WTC11 (cell line): ENCODE data around the gene OR6A2. TPM values are rescaled to one million over a fixed set of nuclear protein-coding genes. Genes with fewer than 3 reads are reported as not detected.

Source experiments
- ATAC-seq: fragments of 200-7000 bp; cut with Tn5 transposase; 2 replicates; pipeline ENCODE4 v1.10.0; 2021; ENCODE audit warnings: mild to moderate bottlenecking, moderate library complexity
- CTCF ChIA-PET: fragments of 300-600 bp; sonication (Branson Sonifier 250); formaldehyde crosslinking; loops from one replicate; lab custom pipeline; 2021; ENCODE audit warnings: antibody characterized with exemption; lab: Charles Lee
- POLR2A ChIA-PET: fragments of 350-600 bp; sonication (Branson Sonifier 250); formaldehyde crosslinking; loops from one replicate; lab custom pipeline; 2021; ENCODE audit warnings: antibody characterized with exemption; lab: Charles Lee
- DNase-seq: peaks from one replicate; pipeline ENCODE4 v3.0.0; 2021; ENCODE audit warnings: low spot score
- H3K27ac Mint-ChIP-seq: 2 replicates; pipeline ENCODE4 v1.8.0; 2021; ENCODE audit warnings: mixed read lengths
- H3K27me3 Mint-ChIP-seq: 2 replicates; pipeline ENCODE4 v1.8.0; 2021; ENCODE audit warnings: low read depth, mild to moderate bottlenecking, moderate library complexity, mixed read lengths
- H3K36me3 Mint-ChIP-seq: 2 replicates; pipeline ENCODE4 v1.8.0; 2021; ENCODE audit warnings: mixed read lengths
- H3K4me1 Mint-ChIP-seq: 2 replicates; pipeline ENCODE4 v1.8.0; 2022; ENCODE audit warnings: mixed read lengths
- H3K4me3 Mint-ChIP-seq: 2 replicates; pipeline ENCODE4 v1.8.0; 2021; ENCODE audit warnings: mild to moderate bottlenecking, moderate library complexity, mixed read lengths
- H3K9me3 Mint-ChIP-seq: 2 replicates; pipeline ENCODE4 v1.8.0; 2021; ENCODE audit warnings: mixed read lengths
- ARID4B ChIP-seq: sonication (generic); formaldehyde crosslinking; IDR thresholded peaks from 2 replicates; pipeline ENCODE4 v1.8.0; 2023; ENCODE audit warnings: missing genetic modification reagents, mild to moderate bottlenecking, borderline replicate concordance
- CTCF ChIP-seq: fragments of 200-600 bp; IDR thresholded peaks from 2 replicates; pipeline ENCODE4 v1.8.0; 2022; ENCODE audit warnings: antibody characterized with exemption
- E2F5 ChIP-seq: sonication (generic); formaldehyde crosslinking; IDR thresholded peaks from 2 replicates; pipeline ENCODE4 v1.8.1; 2022; ENCODE audit warnings: mild to moderate bottlenecking, moderate library complexity, missing genetic modification reagents
- ETV6 ChIP-seq: sonication (generic); formaldehyde crosslinking; IDR thresholded peaks from 2 replicates; pipeline ENCODE4 v1.8.1; 2022; ENCODE audit warnings: mild to moderate bottlenecking, missing genetic modification reagents
- GABPB1 ChIP-seq: sonication (generic); formaldehyde crosslinking; IDR thresholded peaks from 2 replicates; pipeline ENCODE4 v1.8.1; 2023; ENCODE audit warnings: mild to moderate bottlenecking, missing genetic modification reagents
- HMGA2 ChIP-seq: fragments of 250-450 bp; sonication (Bioruptor Pico); IDR thresholded peaks from 2 replicates; pipeline ENCODE4 v1.4.0; 2021; ENCODE audit warnings: mild to moderate bottlenecking, moderate library complexity
- MXD4 ChIP-seq: fragments of 250-450 bp; sonication (Bioruptor Pico); IDR thresholded peaks from 2 replicates; pipeline ENCODE4 v1.8.0; 2021; ENCODE audit warnings: mild to moderate bottlenecking, moderate library complexity, borderline replicate concordance
- MYBL2 ChIP-seq: sonication (generic); formaldehyde crosslinking; IDR thresholded peaks from 2 replicates; pipeline ENCODE4 v1.8.1; 2023; ENCODE audit warnings: mild to moderate bottlenecking, moderate library complexity, missing genetic modification reagents
- TP53 ChIP-seq: sonication (generic); formaldehyde crosslinking; IDR thresholded peaks from 2 replicates; pipeline ENCODE4 v1.8.1; 2023; ENCODE audit warnings: mild to moderate bottlenecking, missing genetic modification reagents
- ZBTB21 ChIP-seq: sonication (generic); formaldehyde crosslinking; IDR thresholded peaks from 2 replicates; pipeline ENCODE4 v1.8.1; 2023; ENCODE audit warnings: mild to moderate bottlenecking, missing genetic modification reagents, borderline replicate concordance
- ZNF219 ChIP-seq: sonication (generic); formaldehyde crosslinking; IDR thresholded peaks from 2 replicates; pipeline ENCODE4 v1.8.0; 2023; ENCODE audit warnings: missing genetic modification reagents, mild to moderate bottlenecking, borderline replicate concordance
- ZNF263 ChIP-seq: sonication (generic); formaldehyde crosslinking; IDR thresholded peaks from 2 replicates; pipeline ENCODE4 v1.8.1; 2022; ENCODE audit warnings: low read depth, mild to moderate bottlenecking, moderate library complexity, missing genetic modification reagents
- ZNF317 ChIP-seq: sonication (generic); formaldehyde crosslinking; IDR thresholded peaks from 2 replicates; pipeline ENCODE4 v1.8.1; 2023; ENCODE audit warnings: low read depth, mild to moderate bottlenecking, moderate library complexity, missing genetic modification reagents, borderline replicate concordance
- ZNF425 ChIP-seq: fragments of 250-450 bp; sonication (Bioruptor Pico); conservative IDR thresholded peaks from 2 replicates; pipeline ENCODE4 v1.9.0; 2021; ENCODE audit warnings: mild to moderate bottlenecking
- ZNF532 ChIP-seq: fragments of 250-450 bp; sonication (Bioruptor Pico); IDR thresholded peaks from 2 replicates; pipeline ENCODE4 v1.9.0; 2021; ENCODE audit warnings: mild to moderate bottlenecking, borderline replicate concordance
- ZSCAN18 ChIP-seq: fragments of 250-450 bp; sonication (Bioruptor Pico); IDR thresholded peaks from 2 replicates; pipeline ENCODE4 v2.1.2; 2022; ENCODE audit warnings: mild to moderate bottlenecking, moderate library complexity
- total RNA-seq: library from RNA; stranded (reverse); gene quantifications from 3 replicates; pipeline ENCODE4 v1.2.3, GENCODE V29; 2021

Gene OR6A2
- total RNA-seq, 1 experiment from 2014 or later = 0.07 TPM

GRCh38 chr11:6790546-6790945 lies 8.9 kb downstream of the OR6A2 start:
- POLR2A ChIA-PET = interaction anchor here (0.6 kb wide), 1 partner anchor 540 kb away, joined by 4 read pairs; no protein-coding TSS in a partner anchor
- ATAC-seq (no peak), DNase-seq (no peak)
- CTCF ChIA-PET = interaction anchor here (1.8 kb wide), 1 partner anchor 22 kb away, joined by 9 read pairs; no protein-coding TSS in a partner anchor
- TF ChIP-seq ZSCAN18 (CRISPR knock-in tag) (no peak), ZNF532 (CRISPR knock-in tag) (no peak), HMGA2 (no peak)
- Mint-ChIP-seq H3K36me3 (no peaks in the 10 kb centered on the region), H3K4me1 (no peaks in the 10 kb centered on the region), H3K27me3 (no peaks in the 10 kb centered on the region; the same call in 1 of the 2 replicates), H3K27ac (no peak overlapping the region), H3K9me3 (no peaks in the 10 kb centered on the region), H3K4me3 (no peak overlapping the region)

GRCh38 chr11:6782720-6783119 lies 16.8 kb downstream of the OR6A2 start, which contains the start of gene OR2AG1:
Gene OR2AG1, plus strand, starts transcription at chr11:6783020. Its CDS starts 2,018 bp downstream, at chr11:6785038.
- POLR2A ChIA-PET = no interaction called here
- no peak for DNase-seq
- Mint-ChIP-seq H3K9me3 (no peaks in the 10 kb centered on the region), H3K27ac (no peak within 1 kb of the TSS), H3K4me3 (no peak within 1 kb of the TSS), H3K27me3 (no peaks in the 10 kb centered on the region; the same call in 1 of the 2 replicates), H3K36me3 (no peaks in the 10 kb centered on the region), H3K4me1 (no peaks in the 10 kb centered on the region)
- TF ChIP-seq MYBL2 (CRISPR knock-in tag) (no peak), MXD4 (no peak)
- ATAC-seq = no peak
- CTCF ChIA-PET = interaction anchor here (0.8 to 2.1 kb wide), 2 partner anchors 28 to 30 kb away, joined by 3 to 10 read pairs; no protein-coding TSS in a partner anchor

- ChIA-PET POLR2A (no interaction called here), CTCF (interaction anchor here (0.5 to 1.0 kb wide), 2 partner anchors 30 to 31 kb away, joined by 3 read pairs; no protein-coding TSS in a partner anchor)
- ATAC-seq = no peak
- DNase-seq = no peak
- peaks cover 2% of the 10 kb centered on the region; the same call in 1 of the 2 replicates for H3K27me3 Mint-ChIP-seq
- H3K36me3 Mint-ChIP-seq = no peaks in the 10 kb centered on the region
- H3K4me3 Mint-ChIP-seq = no peak overlapping the region
- no peaks in the 10 kb centered on the region for H3K9me3 Mint-ChIP-seq
- H3K27ac Mint-ChIP-seq = no peak overlapping the region
- no peaks in the 10 kb centered on the region for H3K4me1 Mint-ChIP-seq
- TF ChIP-seq ARID4B (CRISPR knock-in tag) (no peak), ETV6 (CRISPR knock-in tag) (no peak), CTCF (no peak), TP53 (CRISPR knock-in tag) (no peak), ZBTB21 (CRISPR knock-in tag) (no peak), ZNF263 (CRISPR knock-in tag) (no peak), GABPB1 (CRISPR knock-in tag) (no peak), ZNF219 (CRISPR knock-in tag) (no peak), E2F5 (CRISPR knock-in tag) (no peak), ZNF317 (CRISPR knock-in tag) (no peak), ZNF425 (no peak)
These were observed 18.7 kb downstream of the OR6A2 start for GRCh38 chr11:6780829-6781228.
